Middle frontal gyrus (tissue), 1 donor: ENCODE measurements around the gene CUX1.
"Not testable (repeated sequence)": the region's sequence is repeated elsewhere in the genome, so short reads cannot be mapped to it uniquely, and the experiment has no call there.

Source experiments
- DNase-seq: peaks from one replicate; pipeline ENCODE4 v3.0.0-alpha.2; 2015; ENCODE audit warnings: low spot score; ENCODE audit errors: extremely low spot score

Gene CUX1

GRCh38 chr7:102175423-102176170 is 358.2 kb downstream of the CUX1 start:
- no peak for DNase-seq

- no peak for DNase-seq
Measured at GRCh38 chr7:102178410-102178809, 361.0 kb downstream of the CUX1 start.

- DNase-seq: no peak
Measured at GRCh38 chr7:102180727-102181126, 363.3 kb downstream of the CUX1 start.

- DNase-seq: no peak
Measured at GRCh38 chr7:102181517-102181916, 364.1 kb downstream of the CUX1 start.

GRCh38 chr7:102182016-102182415 is 364.6 kb downstream of the CUX1 start:
- DNase-seq: no peak

GRCh38 chr7:102183848-102184247 is 366.4 kb downstream of the CUX1 start:
- DNase-seq: not testable (repeated sequence)

- DNase-seq: no peak
Measured at GRCh38 chr7:102184303-102184702, 366.9 kb downstream of the CUX1 start.

- DNase-seq: no peak
Measured at GRCh38 chr7:102185796-102186195, 368.4 kb downstream of the CUX1 start.

GRCh38 chr7:102186306-102186705 is 368.9 kb downstream of the CUX1 start:
- DNase-seq: no peak

GRCh38 chr7:102188746-102189145 is 371.3 kb downstream of the CUX1 start:
- no peak for DNase-seq

GRCh38 chr7:102189756-102190155 is 372.3 kb downstream of the CUX1 start:
- no peak for DNase-seq

GRCh38 chr7:102190776-102191350 is 373.4 kb downstream of the CUX1 start:
- no peak for DNase-seq

GRCh38 chr7:102191556-102192379 is 374.3 kb downstream of the CUX1 start:
- DNase-seq: no peak

GRCh38 chr7:102192790-102193189 is 375.4 kb downstream of the CUX1 start:
- DNase-seq: no peak

- no peak for DNase-seq
Measured at GRCh38 chr7:102193806-102194205, 376.4 kb downstream of the CUX1 start.

- no peak for DNase-seq
Measured at GRCh38 chr7:102195361-102195760, 377.9 kb downstream of the CUX1 start.

- DNase-seq: no peak
Measured at GRCh38 chr7:102196028-102196427, 378.6 kb downstream of the CUX1 start.

- DNase-seq: no peak
Measured at GRCh38 chr7:102197161-102197560, 379.7 kb downstream of the CUX1 start.

GRCh38 chr7:102197599-102197998 is 380.2 kb downstream of the CUX1 start:
- DNase-seq: no peak

GRCh38 chr7:102198417-102198956 is 381.1 kb downstream of the CUX1 start:
- DNase-seq: no peak

GRCh38 chr7:102201576-102201975 is 384.1 kb downstream of the CUX1 start:
- DNase-seq: no peak

GRCh38 chr7:102202556-102202955 is 385.1 kb downstream of the CUX1 start:
- DNase-seq: no peak
